Activated B cell treated with CpG ODN at 0.5 μM for 24 hours (primary cell): ENCODE results near the gene AKAP13. TPM values are rescaled to one million over a fixed set of nuclear protein-coding genes. Genes with fewer than 3 reads are reported as not detected.
A peak's percentile ranks its signal among the peaks of the same experiment; 100 is the strongest.

Source experiments
- ATAC-seq: fragments of 200-7000 bp; cut with Tn5 transposase; one replicate; pipeline ENCODE4 v1.10.0; 2021; ENCODE audit warnings: low read depth, mild to moderate bottlenecking, moderate library complexity
- CTCF ChIA-PET: fragments of 350-600 bp; sonication (Branson Sonifier 250); formaldehyde crosslinking; loops from one replicate; lab custom pipeline; 2021; ENCODE audit warnings: antibody characterized with exemption; lab: Charles Lee
- POLR2A ChIA-PET: fragments of 350-600 bp; sonication (Branson Sonifier 250); formaldehyde crosslinking; loops from one replicate; lab custom pipeline; 2021; ENCODE audit warnings: antibody characterized with exemption; lab: Charles Lee
- DNase-seq: peaks from one replicate; pipeline ENCODE4 v3.0.0; 2022
- H3K27ac Mint-ChIP-seq: one replicate; pipeline ENCODE4 v1.8.0; 2020; ENCODE audit warnings: mixed read lengths
- H3K27me3 Mint-ChIP-seq: one replicate; pipeline ENCODE4 v1.8.0; 2021; ENCODE audit warnings: mixed read lengths
- H3K36me3 Mint-ChIP-seq: one replicate; pipeline ENCODE4 v1.8.0; 2021; ENCODE audit warnings: low read depth, mixed read lengths
- H3K4me1 Mint-ChIP-seq: one replicate; pipeline ENCODE4 v1.8.0; 2021; ENCODE audit warnings: mixed read lengths
- H3K4me3 Mint-ChIP-seq: one replicate; pipeline ENCODE4 v1.8.0; 2020; ENCODE audit warnings: mild to moderate bottlenecking, mixed read lengths
- H3K9me3 Mint-ChIP-seq: one replicate; pipeline ENCODE4 v1.8.0; 2020; ENCODE audit warnings: mixed read lengths
- CTCF ChIP-seq: fragments of 200-600 bp; IDR thresholded peaks from one replicate; pipeline ENCODE4 v1.8.0; 2022; ENCODE audit warnings: antibody characterized with exemption, mild to moderate bottlenecking
- intact Hi-C: fragments of 100-400 bp; cut with micrococcal nuclease; formaldehyde crosslinking; loops from one replicate; pipeline ENCODE4 v1.15.1; 2024
- total RNA-seq: library from RNA; stranded (reverse); gene quantifications from 2 replicates; pipeline ENCODE4 v1.2.3, GENCODE V29; 2022

AKAP13 gene
- total RNA-seq, 1 donor from 2014 or later: 290 TPM

GRCh38 chr15:85576392-85576791 lies 196.0 kb downstream of the AKAP13 start:
- POLR2A ChIA-PET: no interaction called here
- no peaks in the 10 kb centered on the region for H3K27me3 Mint-ChIP-seq

GRCh38 chr15:85578941-85579701 lies 198.7 kb downstream of the AKAP13 start:
- peak overlapping the region; percentile 90 for H3K27ac Mint-ChIP-seq

More at GRCh38 chr15:85576392-85576791, 196.0 kb downstream of the AKAP13 start:
- H3K4me1 Mint-ChIP-seq: peaks cover 50% of the 10 kb centered on the region
- no peak overlapping the region for H3K27ac Mint-ChIP-seq
- DNase-seq: no peak
- TF ChIP-seq CTCF: no peak
- no peaks in the 10 kb centered on the region for H3K9me3 Mint-ChIP-seq
- H3K36me3 Mint-ChIP-seq: peaks cover 60% of the 10 kb centered on the region
- no peak overlapping the region for H3K4me3 Mint-ChIP-seq
- intact Hi-C loops: no loop called here
- ATAC-seq: no peak
- CTCF ChIA-PET: interaction anchor here (1.9 kb wide), 1 partner anchor 20 kb away, joined by 4 read pairs; no protein-coding TSS in a partner anchor

GRCh38 chr15:85579957-85580694 lies 199.7 kb downstream of the AKAP13 start:
- Mint-ChIP-seq H3K36me3 (peaks cover 69% of the 10 kb centered on the region), H3K4me3 (peak overlapping the region; percentile 83)
- POLR2A ChIA-PET: interaction anchor here (0.6 to 3.8 kb wide), 9 partner anchors 19 to 249 kb away, joined by 3 to 31 read pairs (median 5); partner anchors contain the start of gene AKAP13

More at GRCh38 chr15:85578941-85579701, 198.7 kb downstream of the AKAP13 start:
- H3K27me3 Mint-ChIP-seq: no peaks in the 10 kb centered on the region
- H3K4me3 Mint-ChIP-seq: no peak overlapping the region
- no peaks in the 10 kb centered on the region for H3K9me3 Mint-ChIP-seq
- ATAC-seq: no peak
- intact Hi-C loops: no loop called here
- POLR2A ChIA-PET: interaction anchor here (1.7 kb wide), 1 partner anchor 199 kb away, joined by 5 read pairs; the partner anchor contains the start of gene AKAP13
- H3K36me3 Mint-ChIP-seq: peaks cover 71% of the 10 kb centered on the region
- CTCF ChIA-PET: no interaction called here
- no peak for TF ChIP-seq CTCF
- peaks cover 65% of the 10 kb centered on the region for H3K4me1 Mint-ChIP-seq
- no peak for DNase-seq

GRCh38 chr15:85580879-85581278 lies 200.5 kb downstream of the AKAP13 start:
- POLR2A ChIA-PET: interaction anchor here (0.6 to 3.8 kb wide), 9 partner anchors 20 to 250 kb away, joined by 3 to 31 read pairs (median 5); partner anchors contain the start of gene AKAP13
- peak; percentile 60 for ATAC-seq
- Mint-ChIP-seq H3K27me3 (no peaks in the 10 kb centered on the region), H3K9me3 (no peaks in the 10 kb centered on the region), H3K4me3 (peak overlapping the region; percentile 83), H3K27ac (peak overlapping the region; percentile 90), H3K4me1 (peaks cover 75% of the 10 kb centered on the region), H3K36me3 (peaks cover 69% of the 10 kb centered on the region)
- CTCF ChIA-PET: interaction anchor here (0.8 to 1.6 kb wide), 6 partner anchors 11 to 95 kb away, joined by 3 to 6 read pairs (median 4); no protein-coding TSS in a partner anchor
- intact Hi-C loops: loop anchor here (1.0 to 5.0 kb wide), 7 partner anchors 25 to 285 kb away; no protein-coding TSS in a partner anchor
- DNase-seq: no peak
- TF ChIP-seq CTCF: no peak

More at GRCh38 chr15:85579957-85580694, 199.7 kb downstream of the AKAP13 start:
- intact Hi-C loops: loop anchor here (5.0 kb wide), 3 partner anchors 42 to 268 kb away; no protein-coding TSS in a partner anchor
- Mint-ChIP-seq H3K27me3 (no peaks in the 10 kb centered on the region), H3K4me1 (peaks cover 70% of the 10 kb centered on the region), H3K9me3 (no peaks in the 10 kb centered on the region), H3K27ac (peak overlapping the region; percentile 90)
- ATAC-seq (no peak), DNase-seq (no peak)
- no peak for TF ChIP-seq CTCF
- CTCF ChIA-PET: interaction anchor here (1.1 to 1.6 kb wide), 5 partner anchors 14 to 94 kb away, joined by 3 to 6 read pairs (median 4); no protein-coding TSS in a partner anchor
